NCI-H460 (cell line): Measurements from ENCODE around the gene EHD1. TPM values are rescaled to one million over a fixed set of nuclear protein-coding genes. Genes with fewer than 3 reads are reported as not detected.
"Not testable (repeated sequence)": the region's sequence is repeated elsewhere in the genome, so short reads cannot be mapped to it uniquely, and the experiment has no call there.

Source experiments
- DNase-seq: peaks from one replicate; pipeline ENCODE4 v3.0.0-alpha.2; 2016; ENCODE audit warnings: low read depth; ENCODE audit errors: extremely low read depth
- total RNA-seq: library from RNA; depleted of rRNA; stranded (reverse); fragments of >200 nt; shearing (Covaris generic); gene quantifications from 2 replicates; pipeline ENCODE4 v1.2.3, GENCODE V29; 2014

EHD1 gene
- total RNA-seq, 1 experiment from 2014 or later = 20.5 TPM

- DNase-seq = no peak
Observed at GRCh38 chr11:64833198-64833502, 45.3 kb downstream of the EHD1 start.

- no peak for DNase-seq
Observed at GRCh38 chr11:64832467-64833197, 45.8 kb downstream of the EHD1 start.

GRCh38 chr11:64831411-64831891 lies 47.0 kb downstream of the EHD1 start:
- DNase-seq = no peak

GRCh38 chr11:64829536-64830251 lies 48.7 kb downstream of the EHD1 start:
- no peak for DNase-seq

- DNase-seq = no peak
Observed at GRCh38 chr11:64827451-64827839, 51.0 kb downstream of the EHD1 start.

- no peak for DNase-seq
Observed at GRCh38 chr11:64826578-64827450, 51.6 kb downstream of the EHD1 start.

GRCh38 chr11:64826062-64826461 lies 52.4 kb downstream of the EHD1 start:
- no peak for DNase-seq

GRCh38 chr11:64823568-64824119 lies 54.8 kb downstream of the EHD1 start:
- DNase-seq = no peak

- no peak for DNase-seq
Observed at GRCh38 chr11:64817476-64817875, 60.9 kb downstream of the EHD1 start.

- not testable (repeated sequence) for DNase-seq
Observed at GRCh38 chr11:64815433-64815832, 63.0 kb downstream of the EHD1 start.

GRCh38 chr11:64814712-64815187 lies 63.7 kb downstream of the EHD1 start:
- no peak for DNase-seq

GRCh38 chr11:64813826-64814225 lies 64.6 kb downstream of the EHD1 start:
- DNase-seq = no peak

- no peak for DNase-seq
Observed at GRCh38 chr11:64810891-64811272, 67.5 kb downstream of the EHD1 start.

GRCh38 chr11:64810271-64810890 lies 68.0 kb downstream of the EHD1 start, which contains the start of gene MEN1:
Gene MEN1, minus strand, starts transcription at chr11:64810551. Its CDS starts 442 bp downstream, at chr11:64810109.
- DNase-seq = peak; percentile 87

GRCh38 chr11:64809781-64810241 lies 68.6 kb downstream of the EHD1 start:
- DNase-seq = no peak

- DNase-seq = no peak
Observed at GRCh38 chr11:64805481-64805880, 72.9 kb downstream of the EHD1 start.

- no peak for DNase-seq
Observed at GRCh38 chr11:64804346-64805210, 73.8 kb downstream of the EHD1 start.

GRCh38 chr11:64803846-64804345 lies 74.5 kb downstream of the EHD1 start:
- no peak for DNase-seq
